HEK293T (cell line): Measurements from ENCODE around the gene MOV10.

ENCODE experiments used
- CTCF ChIA-PET: fragments of 350-600 bp; formaldehyde crosslinking; extraction: SDS; loops from one replicate; lab custom pipeline; 2021; ENCODE audit warnings: antibody characterized with exemption, inconsistent platforms; lab: Yijun Ruan, JAX
- POLR2A ChIA-PET: fragments of 350-600 bp; formaldehyde crosslinking; extraction: SDS; loops from one replicate; lab custom pipeline; 2020; ENCODE audit warnings: antibody characterized with exemption, inconsistent platforms; lab: Yijun Ruan, JAX
- DNase-seq: peaks from one replicate; pipeline ENCODE4 v3.0.0; 2012; ENCODE audit warnings: mixed read lengths; ENCODE audit errors: extremely low spot score
- ARNT ChIP-seq: fragments of 450-650 bp; IDR thresholded peaks from 2 replicates; pipeline ENCODE4 v1.6.1; 2017; ENCODE audit warnings: mild to moderate bottlenecking
- BHLHE40 ChIP-seq: fragments of 450-650 bp; IDR thresholded peaks from 2 replicates; pipeline ENCODE4 v1.6.1; 2016; ENCODE audit warnings: mild to moderate bottlenecking, moderate library complexity, borderline replicate concordance
- CTBP1 ChIP-seq: fragments of 450-650 bp; IDR thresholded peaks from 2 replicates; pipeline ENCODE4 v1.6.1; 2016; ENCODE audit warnings: borderline replicate concordance
- ELF4 ChIP-seq: fragments of 450-650 bp; IDR thresholded peaks from 2 replicates; pipeline ENCODE4 v1.6.1; 2017; ENCODE audit warnings: antibody characterized with exemption
- FOXA1 ChIP-seq: fragments of 450-650 bp; IDR thresholded peaks from 2 replicates; pipeline ENCODE4 v1.6.1; 2016; ENCODE audit warnings: mild to moderate bottlenecking
- FOXK2 ChIP-seq: fragments of 450-650 bp; IDR thresholded peaks from 2 replicates; pipeline ENCODE4 v1.6.1; 2016; ENCODE audit warnings: mild to moderate bottlenecking
- FOXM1 ChIP-seq: fragments of 450-650 bp; IDR thresholded peaks from 2 replicates; pipeline ENCODE4 v1.6.1; 2017; ENCODE audit warnings: mild to moderate bottlenecking, borderline replicate concordance
- HDGF ChIP-seq: fragments of 450-650 bp; IDR thresholded peaks from 2 replicates; pipeline ENCODE4 v1.6.1; 2017; ENCODE audit warnings: antibody characterized with exemption, borderline replicate concordance
- L3MBTL2 ChIP-seq: fragments of 450-650 bp; conservative IDR thresholded peaks from 2 replicates; pipeline ENCODE4 v1.6.1; 2016; ENCODE audit warnings: mild to moderate bottlenecking
- LEF1 ChIP-seq: fragments of 450-650 bp; IDR thresholded peaks from 2 replicates; pipeline ENCODE4 v1.6.1; 2017; ENCODE audit warnings: mild to moderate bottlenecking, borderline replicate concordance
- NFRKB ChIP-seq: fragments of 450-650 bp; IDR thresholded peaks from 2 replicates; pipeline ENCODE4 v1.6.1; 2016; ENCODE audit warnings: mild to moderate bottlenecking, moderate library complexity
- PKNOX1 ChIP-seq: fragments of 450-650 bp; IDR thresholded peaks from 2 replicates; pipeline ENCODE4 v1.6.1; 2016
- SP1 ChIP-seq: fragments of 450-650 bp; IDR thresholded peaks from 2 replicates; pipeline ENCODE4 v1.6.1; 2017
- SUZ12 ChIP-seq: fragments of 450-650 bp; IDR thresholded peaks from 2 replicates; pipeline ENCODE4 v1.6.1; 2016; ENCODE audit warnings: mild to moderate bottlenecking
- TARDBP ChIP-seq: fragments of 450-650 bp; IDR thresholded peaks from 2 replicates; pipeline ENCODE4 v1.6.1; 2016
- ZNF384 ChIP-seq: fragments of 450-650 bp; IDR thresholded peaks from 2 replicates; pipeline ENCODE4 v1.6.1; 2016

MOV10 gene

GRCh38 chr1:112675728-112676381 is 1.4 kb downstream of the MOV10 start:
- no peak for TF ChIP-seq NFRKB
- no peak for TF ChIP-seq LEF1
- TF ChIP-seq L3MBTL2 = 0 out of 2 replicates have a peak, but pooled peaks have one; percentile 19
- no peak for TF ChIP-seq HDGF
- no peak for TF ChIP-seq FOXA1
- TF ChIP-seq ELF4 = no peak
- no peak for TF ChIP-seq FOXM1
- POLR2A ChIA-PET = interaction anchor here (1.0 to 4.5 kb wide), 11 partner anchors 12 to 280 kb away, joined by 3 to 67 read pairs (median 7); partner anchors contain the start of genes CTTNBP2NL, PPM1J, RHOC and ST7L
- DNase-seq = no peak
- CTCF ChIA-PET = interaction anchor here (1.7 kb wide), 1 partner anchor 32 kb away, joined by 9 read pairs; the partner anchor contains the start of gene RHOC

GRCh38 chr1:112676543-112676942 is 2.1 kb downstream of the MOV10 start:
- ChIA-PET POLR2A (interaction anchor here (1.1 to 4.5 kb wide), 4 partner anchors 13 to 280 kb away, joined by 3 to 67 read pairs (median 14); partner anchors contain the start of gene CTTNBP2NL), CTCF (no interaction called here)
- DNase-seq = no peak
- TF ChIP-seq TARDBP (no peak), FOXM1 (no peak), FOXK2 (no peak), LEF1 (no peak), FOXA1 (no peak), L3MBTL2 (no peak), SUZ12 (no peak), PKNOX1 (no peak), ZNF384 (no peak), NFRKB (no peak), CTBP1 (no peak)

- TF ChIP-seq FOXA1 (no peak), FOXM1 (no peak), ELF4 (no peak), HDGF (no peak), ZNF384 (no peak), ARNT (no peak), BHLHE40 (no peak), FOXK2 (no peak), TARDBP (no peak), L3MBTL2 (no peak), CTBP1 (no peak), LEF1 (no peak), SP1 (no peak), NFRKB (no peak), PKNOX1 (no peak), SUZ12 (no peak)
- ChIA-PET POLR2A (no interaction called here), CTCF (no interaction called here)
- DNase-seq = no peak
Measured at GRCh38 chr1:112677501-112677900, 3.0 kb downstream of the MOV10 start.

GRCh38 chr1:112678605-112679004 is 4.1 kb downstream of the MOV10 start:
- TF ChIP-seq TARDBP (no peak), FOXK2 (no peak), ELF4 (no peak), HDGF (no peak), LEF1 (no peak), CTBP1 (no peak), FOXA1 (no peak), NFRKB (no peak), ZNF384 (no peak), SP1 (no peak), L3MBTL2 (no peak), FOXM1 (no peak), BHLHE40 (no peak), SUZ12 (no peak), PKNOX1 (no peak), ARNT (no peak)
- DNase-seq = no peak
- POLR2A ChIA-PET = no interaction called here
- CTCF ChIA-PET = no interaction called here

GRCh38 chr1:112685913-112686312 is 11.5 kb downstream of the MOV10 start:
- CTCF ChIA-PET = no interaction called here
- TF ChIP-seq FOXK2 (no peak), ELF4 (no peak), ZNF384 (no peak), TARDBP (no peak), NFRKB (no peak), BHLHE40 (no peak), SP1 (no peak)
- POLR2A ChIA-PET = no interaction called here
- no peak for DNase-seq

DNA sequence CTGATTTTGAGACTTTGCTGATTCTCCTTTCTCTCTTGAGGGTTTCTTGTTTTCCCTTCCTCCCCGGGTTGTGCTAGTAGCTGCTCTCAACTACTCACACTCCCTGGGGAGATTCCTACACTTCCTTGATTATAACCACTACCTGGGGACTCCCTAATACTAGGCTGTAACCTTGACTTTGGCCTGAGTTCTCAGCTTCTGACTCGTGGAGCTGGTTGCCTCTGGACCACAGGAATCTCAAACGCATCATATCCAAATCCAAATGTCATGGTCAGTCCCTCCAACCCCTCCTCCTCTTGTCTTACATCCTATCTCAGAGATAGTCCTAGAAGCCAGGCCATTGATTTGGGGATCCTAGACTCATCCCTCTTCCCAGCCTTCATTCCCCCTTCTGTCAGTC is 12.0 kb downstream of the MOV10 start:
- DNase-seq = no peak
- POLR2A ChIA-PET = no interaction called here
- no peak for TF ChIP-seq LEF1
- no peak for TF ChIP-seq ARNT
- no peak for TF ChIP-seq HDGF
- TF ChIP-seq ELF4 = no peak
- TF ChIP-seq FOXA1 = no peak
- TF ChIP-seq L3MBTL2 = no peak
- TF ChIP-seq NFRKB = no peak
- TF ChIP-seq SUZ12 = no peak
- no peak for TF ChIP-seq FOXM1
- TF ChIP-seq SP1 = no peak
- TF ChIP-seq CTBP1 = no peak
- TF ChIP-seq BHLHE40 = no peak
- TF ChIP-seq PKNOX1 = no peak
- TF ChIP-seq FOXK2 = no peak
- no peak for TF ChIP-seq ZNF384
- TF ChIP-seq TARDBP = no peak
- CTCF ChIA-PET = no interaction called here
